NCI-H226 (cell line): ENCODE results near the gene GCSAM.
A peak's percentile ranks its signal among the peaks of the same experiment; 100 is the strongest.

Experiments used
- DNase-seq: peaks from one replicate; pipeline ENCODE4 v3.0.0-alpha.2; 2015

GCSAM gene

GRCh38 chr3:112132975-112133448 lies at the start of gene GCSAM:
Gene GCSAM (minus strand): TSS chr3:112133248. CDS start chr3:112133120, 128 bp downstream.
- DNase-seq, result no peak

GRCh38 chr3:112175646-112176045 lies 42.6 kb upstream of the GCSAM start:
- DNase-seq, result no peak

GRCh38 chr3:112175037-112175436 lies 42.0 kb upstream of the GCSAM start:
- no peak for DNase-seq

GRCh38 chr3:112171144-112171543 lies 38.1 kb upstream of the GCSAM start:
- no peak for DNase-seq

- DNase-seq, result no peak
Measured at GRCh38 chr3:112170046-112170445, 37.0 kb upstream of the GCSAM start.

GRCh38 chr3:112167758-112168157 lies 34.7 kb upstream of the GCSAM start:
- DNase-seq, result no peak

GRCh38 chr3:112149136-112149535 lies 16.1 kb upstream of the GCSAM start:
- no peak for DNase-seq

GRCh38 chr3:112143689-112144088 lies 10.6 kb upstream of the GCSAM start:
- no peak for DNase-seq

GRCh38 chr3:112143251-112143650 lies 10.2 kb upstream of the GCSAM start:
- peak; percentile 26 for DNase-seq

GRCh38 chr3:112141293-112141692 lies 8.2 kb upstream of the GCSAM start:
- DNase-seq, result no peak

- no peak for DNase-seq
Measured at GRCh38 chr3:112140584-112140983, 7.5 kb upstream of the GCSAM start.

GRCh38 chr3:112138219-112138969 lies 5.3 kb upstream of the GCSAM start:
- no peak for DNase-seq

- DNase-seq, result no peak
Measured at GRCh38 chr3:112137781-112138180, 4.7 kb upstream of the GCSAM start.

- peak; percentile 23 for DNase-seq
Measured at GRCh38 chr3:112136959-112137693, 4.1 kb upstream of the GCSAM start.

GRCh38 chr3:112136046-112136445 lies 3.0 kb upstream of the GCSAM start:
- DNase-seq, result no peak

- peak; percentile 46 for DNase-seq
Measured at GRCh38 chr3:112134335-112135124, 1.5 kb upstream of the GCSAM start.

- no peak for DNase-seq
Measured at GRCh38 chr3:112133626-112134334, 732 bp upstream of the GCSAM start.

- no peak for DNase-seq
Measured at GRCh38 chr3:112132554-112132953, 494 bp downstream of the GCSAM start.

GRCh38 chr3:112132088-112132487 lies 960 bp downstream of the GCSAM start:
- DNase-seq, result no peak

- DNase-seq, result no peak
Measured at GRCh38 chr3:112131111-112131510, 1.9 kb downstream of the GCSAM start.

GRCh38 chr3:112130638-112130993 lies 2.4 kb downstream of the GCSAM start:
- DNase-seq, result no peak

GRCh38 chr3:112129925-112130637 lies 3.0 kb downstream of the GCSAM start:
- DNase-seq, result no peak
